Measurements from ENCODE around the gene FAM83D.
A peak's percentile ranks its signal among the peaks of the same experiment; 100 is the strongest.

FAM83D gene

DNA sequence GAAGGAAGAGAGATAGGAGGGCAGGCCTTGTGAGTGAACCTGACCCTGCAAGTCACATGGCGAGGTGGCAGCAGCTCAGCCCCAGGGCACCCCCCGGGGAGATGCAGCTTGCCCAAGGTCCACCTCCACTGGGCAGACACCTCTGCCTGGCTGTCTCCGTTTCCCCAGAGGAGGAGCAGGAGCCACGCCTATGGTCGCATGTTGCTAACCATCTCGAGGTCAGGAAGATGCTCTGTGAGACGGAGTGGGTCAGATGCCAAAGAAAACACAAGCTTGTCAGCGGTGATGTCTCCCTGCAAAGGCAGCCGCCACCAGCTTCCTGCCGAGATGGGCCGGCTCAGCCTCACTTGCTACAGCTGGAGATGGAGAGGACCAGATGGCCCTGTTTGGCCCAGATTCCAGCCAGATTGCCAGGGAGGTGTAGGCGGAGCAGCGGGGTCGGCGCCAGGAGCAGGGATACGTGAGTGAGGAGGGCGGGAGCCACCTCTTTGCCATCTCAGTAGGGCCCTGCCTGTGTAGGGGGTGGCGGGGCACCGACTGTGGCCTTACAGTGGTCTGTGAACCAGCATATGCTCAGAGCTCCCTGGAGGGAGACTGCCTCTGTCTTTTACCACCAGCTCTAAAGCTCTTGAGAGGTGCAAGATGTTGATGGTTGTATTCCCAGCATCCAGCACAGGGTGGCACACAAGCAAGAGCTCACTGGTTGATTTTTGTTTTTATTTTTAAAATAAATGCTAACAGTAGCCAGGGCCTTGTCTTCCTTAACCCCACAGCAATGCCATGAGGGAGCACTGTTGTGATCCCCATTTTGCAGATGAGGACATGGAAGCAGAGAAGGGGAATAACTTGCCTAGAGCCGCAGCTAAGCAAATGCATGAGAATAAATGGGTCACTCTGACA is 42.9 kb upstream of the FAM83D start:
- DNase-seq (ENCODE audit: low read depth) = peak; percentile 42
- TF ChIP-seq, protein P1, sequence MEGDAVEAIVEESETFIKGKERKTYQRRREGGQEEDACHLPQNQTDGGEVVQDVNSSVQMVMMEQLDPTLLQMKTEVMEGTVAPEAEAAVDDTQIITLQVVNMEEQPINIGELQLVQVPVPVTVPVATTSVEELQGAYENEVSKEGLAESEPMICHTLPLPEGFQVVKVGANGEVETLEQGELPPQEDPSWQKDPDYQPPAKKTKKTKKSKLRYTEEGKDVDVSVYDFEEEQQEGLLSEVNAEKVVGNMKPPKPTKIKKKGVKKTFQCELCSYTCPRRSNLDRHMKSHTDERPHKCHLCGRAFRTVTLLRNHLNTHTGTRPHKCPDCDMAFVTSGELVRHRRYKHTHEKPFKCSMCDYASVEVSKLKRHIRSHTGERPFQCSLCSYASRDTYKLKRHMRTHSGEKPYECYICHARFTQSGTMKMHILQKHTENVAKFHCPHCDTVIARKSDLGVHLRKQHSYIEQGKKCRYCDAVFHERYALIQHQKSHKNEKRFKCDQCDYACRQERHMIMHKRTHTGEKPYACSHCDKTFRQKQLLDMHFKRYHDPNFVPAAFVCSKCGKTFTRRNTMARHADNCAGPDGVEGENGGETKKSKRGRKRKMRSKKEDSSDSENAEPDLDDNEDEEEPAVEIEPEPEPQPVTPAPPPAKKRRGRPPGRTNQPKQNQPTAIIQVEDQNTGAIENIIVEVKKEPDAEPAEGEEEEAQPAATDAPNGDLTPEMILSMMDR (conservative IDR thresholded peaks at IDR 0.05; ENCODE audit: control insufficient read depth, insufficient read depth, low read depth, low read length) = no peak
- no peak overlapping the region for H3K4me3 ChIP-seq (ENCODE audit: control insufficient read depth, low read depth, low read length)

GRCh38 chr20:38883981-38884733 is 42.1 kb upstream of the FAM83D start:
- H3K4me3 ChIP-seq (ENCODE audit: control insufficient read depth, low read depth, low read length) = no peak overlapping the region
- TF ChIP-seq, protein P1 (conservative IDR thresholded peaks at IDR 0.05; ENCODE audit: control insufficient read depth, insufficient read depth, low read depth, low read length) = no peak
- DNase-seq (ENCODE audit: low read depth) = no peak

DNA sequence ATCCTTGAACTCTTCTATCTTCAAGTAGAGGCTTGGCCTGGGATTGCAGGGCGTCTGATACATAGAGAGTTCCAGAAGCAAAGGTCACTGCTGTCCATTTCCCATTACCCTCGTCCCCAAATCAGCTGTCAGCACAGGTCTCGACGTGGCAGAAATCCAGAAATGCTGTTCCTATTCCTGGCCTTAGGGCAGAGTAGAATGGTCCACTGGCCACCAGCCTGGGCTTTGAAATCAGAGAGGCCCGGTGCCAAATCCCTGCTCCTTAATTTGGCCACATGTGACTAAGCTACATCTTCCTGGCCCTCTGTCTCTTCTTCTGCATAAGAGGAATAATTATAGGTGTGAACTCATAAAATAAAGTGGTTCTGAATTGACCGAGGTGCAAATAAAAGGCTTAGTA is 40.9 kb upstream of the FAM83D start:
- TF ChIP-seq, protein P1 (conservative IDR thresholded peaks at IDR 0.05; ENCODE audit: control insufficient read depth, insufficient read depth, low read depth, low read length) = no peak
- no peak overlapping the region for H3K4me3 ChIP-seq (ENCODE audit: control insufficient read depth, low read depth, low read length)
- no peak for DNase-seq (ENCODE audit: low read depth)

GRCh38 chr20:38888059-38888831 is 38.0 kb upstream of the FAM83D start:
- DNase-seq (ENCODE audit: low read depth) = no peak
- H3K4me3 ChIP-seq (ENCODE audit: control insufficient read depth, low read depth, low read length) = no peak overlapping the region
- TF ChIP-seq, protein P1 (conservative IDR thresholded peaks at IDR 0.05; ENCODE audit: control insufficient read depth, insufficient read depth, low read depth, low read length) = no peak

- TF ChIP-seq, protein P1 (conservative IDR thresholded peaks at IDR 0.05; ENCODE audit: control insufficient read depth, insufficient read depth, low read depth, low read length) = no peak
- DNase-seq (ENCODE audit: low read depth) = no peak
- H3K4me3 ChIP-seq (ENCODE audit: control insufficient read depth, low read depth, low read length) = no peak overlapping the region
Observed at GRCh38 chr20:38889050-38889449, 37.2 kb upstream of the FAM83D start.

DNA sequence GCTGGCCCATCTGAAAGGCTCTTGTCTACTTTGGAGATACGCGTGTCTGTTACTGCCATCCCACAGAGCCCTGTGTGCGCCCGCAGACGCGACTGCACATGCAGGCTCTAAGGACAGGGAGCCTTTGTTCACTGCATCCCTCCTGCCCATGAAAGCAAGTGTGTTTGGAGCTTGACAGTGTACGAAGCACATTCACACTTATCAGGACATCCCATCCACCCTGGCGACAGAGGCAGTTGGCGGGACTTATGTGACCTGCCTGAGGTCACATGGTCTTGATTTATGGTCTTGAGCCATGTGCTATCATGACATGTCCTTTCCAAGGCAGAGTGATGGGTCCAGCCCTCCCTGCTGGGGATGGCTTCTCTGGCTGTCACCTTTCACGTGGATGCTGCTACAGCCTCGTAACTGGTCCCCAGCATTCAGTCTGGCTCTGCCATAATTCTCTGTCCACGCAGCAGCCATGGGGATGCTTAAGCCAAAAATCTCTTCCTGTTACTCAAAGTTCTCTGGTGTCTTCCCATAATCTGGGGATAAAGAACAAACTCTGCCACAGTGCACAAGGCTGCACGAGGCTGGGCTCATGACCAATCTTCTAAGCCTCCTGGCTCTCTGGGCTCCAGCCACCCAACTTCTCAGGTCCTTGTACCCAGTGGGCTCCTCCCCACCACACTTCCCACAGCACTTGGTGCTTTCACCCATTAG is 36.3 kb upstream of the FAM83D start:
- TF ChIP-seq, protein P1 (conservative IDR thresholded peaks at IDR 0.05; ENCODE audit: control insufficient read depth, insufficient read depth, low read depth, low read length) = no peak
- DNase-seq (ENCODE audit: low read depth) = no peak
- H3K4me3 ChIP-seq (ENCODE audit: control insufficient read depth, low read depth, low read length) = no peak overlapping the region
